HepG2 (cell line): ENCODE data around the gene LSMEM2. TPM values are rescaled to one million over a fixed set of nuclear protein-coding genes. Genes with fewer than 3 reads are reported as not detected.

ENCODE experiments used
- ARNTL ChIP-seq: sonication (generic); formaldehyde crosslinking; IDR thresholded peaks from 2 replicates; pipeline ENCODE4 v1.4.0; 2020; ENCODE audit warnings: mild to moderate bottlenecking, missing genetic modification reagents
- FIP1L1 ChIP-seq: fragments of 200-400 bp; formaldehyde crosslinking; IDR thresholded peaks from 2 replicates; pipeline ENCODE4 v1.6.1; 2018; ENCODE audit warnings: low read depth, mild to moderate bottlenecking, low read length, moderate library complexity, borderline replicate concordance; ENCODE audit not compliant: insufficient read depth
- MTA3 ChIP-seq: sonication (generic); formaldehyde crosslinking; IDR thresholded peaks from 2 replicates; pipeline ENCODE4 v1.4.0; 2020; ENCODE audit warnings: missing genetic modification reagents
- NR2C2 ChIP-seq: sonication (generic); formaldehyde crosslinking; IDR thresholded peaks from 2 replicates; pipeline ENCODE4 v1.4.0; 2020; ENCODE audit warnings: missing genetic modification reagents, mild to moderate bottlenecking, moderate library complexity, borderline replicate concordance
- SMAD9 ChIP-seq: sonication (generic); formaldehyde crosslinking; IDR thresholded peaks from 2 replicates; pipeline ENCODE4 v1.5.1; 2020; ENCODE audit warnings: mild to moderate bottlenecking, missing genetic modification reagents
- SMARCC2 ChIP-seq: fragments of 450-650 bp; IDR thresholded peaks from 2 replicates; pipeline ENCODE4 v1.6.1; 2017; ENCODE audit warnings: antibody characterized with exemption, mild to moderate bottlenecking
- SNRNP70 ChIP-seq: fragments of 200-400 bp; formaldehyde crosslinking; IDR thresholded peaks from 2 replicates; pipeline ENCODE4 v1.6.1; 2017; ENCODE audit warnings: mild to moderate bottlenecking, low read depth, low read length, moderate library complexity
- SP4 ChIP-seq: sonication (generic); formaldehyde crosslinking; IDR thresholded peaks from 2 replicates; pipeline ENCODE4 v1.8.1; 2023; ENCODE audit warnings: mild to moderate bottlenecking, missing genetic modification reagents
- TBL1XR1 ChIP-seq: fragments of 150-350 bp; IDR thresholded peaks from 2 replicates; pipeline ENCODE4 v1.6.1; 2014; ENCODE audit warnings: borderline replicate concordance, low read length; ENCODE audit not compliant: partially characterized antibody
- ZNF577 ChIP-seq: sonication (generic); formaldehyde crosslinking; IDR thresholded peaks from 2 replicates; pipeline ENCODE4 v1.4.0; 2020; ENCODE audit warnings: mild to moderate bottlenecking, low read depth, missing genetic modification reagents, borderline replicate concordance
- ZNF777 ChIP-seq: sonication (generic); formaldehyde crosslinking; IDR thresholded peaks from 2 replicates; pipeline ENCODE4 v1.4.0; 2020; ENCODE audit warnings: missing genetic modification reagents
- ZNF816 ChIP-seq: sonication (generic); formaldehyde crosslinking; IDR thresholded peaks from 2 replicates; pipeline ENCODE4 v1.8.0; 2022; ENCODE audit warnings: missing genetic modification reagents, mild to moderate bottlenecking, borderline replicate concordance
- polyA plus RNA-seq, 8 experiments: library from polyadenylated mRNA; depleted of rRNA in 3 of 8; stranded (reverse) in 7 of 8; unstranded in 1 of 8; fragments of >200 nt; fragmentation: Illumina TruSeq in 4 of 8; extraction: Trizol in 4 of 8; gene quantifications; 2 replicates each; pipeline versions ENCODE4 v1.2.1 to v1.2.3, GENCODE V29; 2011 to 2016; ENCODE audit warnings: low read depth in 4 of 8, missing spikeins in 1 of 8, mixed read lengths in 1 of 8; ENCODE audit not compliant: insufficient read depth in 1 of 8
- total RNA-seq, 5 experiments: library from RNA; depleted of rRNA; stranded (reverse); fragments of >200 nt; fragmentation: Illumina TruSeq; extraction: Trizol; gene quantifications; 2 replicates each; pipeline ENCODE4 v1.2.3, GENCODE V29; 2016; ENCODE audit warnings: low read depth in 1 of 5
- TF ChIP-seq, protein P1 (sequence below): IDR thresholded peaks from 2 replicates; pipeline ENCODE4 v1.6.1; 2016; ENCODE audit warnings: missing biosample characterization, missing genetic modification reagents, low read depth
- TF ChIP-seq, protein P2 (sequence below): sonication (generic); formaldehyde crosslinking; IDR thresholded peaks from 2 replicates; pipeline ENCODE4 v1.4.0; 2020; ENCODE audit warnings: missing genetic modification reagents
- TF ChIP-seq, protein P3 (sequence below): sonication (generic); formaldehyde crosslinking; IDR thresholded peaks from 2 replicates; pipeline ENCODE4 v1.4.0; 2020; ENCODE audit warnings: missing genetic modification reagents
- TF ChIP-seq, protein P4 (sequence below): IDR thresholded peaks from 2 replicates; pipeline ENCODE4 v1.6.1; 2016; ENCODE audit warnings: low read depth, borderline replicate concordance
- TF ChIP-seq, protein P5 (sequence below): IDR thresholded peaks from 2 replicates; pipeline ENCODE4 v1.6.1; 2016; ENCODE audit warnings: low read depth
- TF ChIP-seq, protein P6 (sequence below): sonication (generic); formaldehyde crosslinking; IDR thresholded peaks from 2 replicates; pipeline ENCODE4 v1.5.0; 2020; ENCODE audit warnings: missing genetic modification reagents, mild to moderate bottlenecking, borderline replicate concordance

Gene LSMEM2
- total and polyA plus RNA-seq, 2 of the 13 experiments (the other 11 are each of a cell fraction or from before 2014, with no cell fraction given): 0.07 to 0.41 TPM

DNA sequence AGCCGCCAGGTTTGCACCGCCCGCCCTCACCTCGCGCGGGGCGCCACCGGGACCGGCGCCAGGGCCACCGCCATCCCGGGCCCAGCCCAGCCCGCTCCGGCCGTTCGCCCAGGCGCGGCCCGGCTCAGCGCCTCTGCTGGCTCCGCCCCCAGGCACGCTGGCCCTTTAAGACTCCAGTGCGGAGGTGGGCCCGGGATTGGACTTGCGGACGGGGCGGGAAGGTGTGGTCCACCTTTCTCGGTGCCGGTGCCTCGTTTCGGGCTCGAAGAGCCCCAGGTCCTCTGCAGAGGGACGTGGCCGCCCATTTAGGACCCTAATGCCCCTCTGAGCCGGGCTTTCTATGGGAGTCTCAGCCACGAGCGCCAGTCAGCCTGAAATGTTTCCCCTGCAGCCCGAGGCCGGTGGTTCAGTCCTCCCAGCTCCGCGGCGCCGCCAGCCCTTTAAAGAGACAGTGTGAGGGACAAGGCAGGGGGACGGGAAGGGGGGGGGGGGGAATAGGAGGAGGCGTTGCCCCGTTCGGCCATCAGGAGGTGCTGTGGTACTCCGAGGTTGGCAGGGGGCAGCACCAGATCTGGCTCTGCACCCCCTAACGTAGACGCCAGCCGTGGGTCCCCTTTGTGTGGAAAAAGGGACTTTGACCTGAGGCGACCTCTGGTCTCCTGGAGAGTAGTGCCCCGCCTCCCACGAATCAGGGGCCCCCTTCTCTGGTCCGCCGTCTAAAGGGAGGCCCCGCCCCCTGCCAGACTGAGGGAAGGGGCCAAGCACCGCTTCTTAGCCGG, 42.6 kb downstream of the LSMEM2 start (continued):
- TF ChIP-seq, protein P1, sequence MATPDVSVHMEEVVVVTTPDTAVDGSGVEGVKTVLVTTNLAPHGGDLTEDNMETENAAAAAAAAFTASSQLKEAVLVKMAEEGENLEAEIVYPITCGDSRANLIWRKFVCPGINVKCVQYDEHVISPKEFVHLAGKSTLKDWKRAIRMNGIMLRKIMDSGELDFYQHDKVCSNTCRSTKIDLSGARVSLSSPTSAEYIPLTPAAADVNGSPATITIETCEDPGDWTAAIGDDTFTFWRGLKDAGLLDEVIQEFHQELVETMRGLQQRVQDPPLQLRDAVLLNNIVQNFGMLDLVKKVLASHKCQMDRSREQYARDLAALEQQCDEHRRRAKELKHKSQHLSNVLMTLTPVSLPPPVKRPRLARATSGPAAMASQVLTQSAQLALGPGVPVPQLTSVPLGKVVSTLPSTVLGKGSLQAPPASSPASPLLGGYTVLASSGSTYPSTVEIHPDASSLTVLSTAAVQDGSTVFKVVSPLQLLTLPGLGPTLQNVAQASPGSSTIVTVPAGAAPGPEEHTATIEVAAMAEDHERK: no peak
- no peak for TF ChIP-seq NR2C2 (CRISPR knock-in tag)
- TF ChIP-seq MTA3: no peak
- TF ChIP-seq ZNF816: no peak
- TF ChIP-seq, protein P2, sequence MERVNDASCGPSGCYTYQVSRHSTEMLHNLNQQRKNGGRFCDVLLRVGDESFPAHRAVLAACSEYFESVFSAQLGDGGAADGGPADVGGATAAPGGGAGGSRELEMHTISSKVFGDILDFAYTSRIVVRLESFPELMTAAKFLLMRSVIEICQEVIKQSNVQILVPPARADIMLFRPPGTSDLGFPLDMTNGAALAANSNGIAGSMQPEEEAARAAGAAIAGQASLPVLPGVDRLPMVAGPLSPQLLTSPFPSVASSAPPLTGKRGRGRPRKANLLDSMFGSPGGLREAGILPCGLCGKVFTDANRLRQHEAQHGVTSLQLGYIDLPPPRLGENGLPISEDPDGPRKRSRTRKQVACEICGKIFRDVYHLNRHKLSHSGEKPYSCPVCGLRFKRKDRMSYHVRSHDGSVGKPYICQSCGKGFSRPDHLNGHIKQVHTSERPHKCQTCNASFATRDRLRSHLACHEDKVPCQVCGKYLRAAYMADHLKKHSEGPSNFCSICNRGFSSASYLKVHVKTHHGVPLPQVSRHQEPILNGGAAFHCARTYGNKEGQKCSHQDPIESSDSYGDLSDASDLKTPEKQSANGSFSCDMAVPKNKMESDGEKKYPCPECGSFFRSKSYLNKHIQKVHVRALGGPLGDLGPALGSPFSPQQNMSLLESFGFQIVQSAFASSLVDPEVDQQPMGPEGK (CRISPR knock-in tag): peak; percentile 89
- no peak; the same call in 1 of the 2 replicates for TF ChIP-seq ARNTL (CRISPR knock-in tag)
- TF ChIP-seq ZNF777 (CRISPR knock-in tag): peak; percentile 95
- TF ChIP-seq SMARCC2: peak; percentile 4; the same call in 1 of the 2 replicates
- TF ChIP-seq, protein P3, sequence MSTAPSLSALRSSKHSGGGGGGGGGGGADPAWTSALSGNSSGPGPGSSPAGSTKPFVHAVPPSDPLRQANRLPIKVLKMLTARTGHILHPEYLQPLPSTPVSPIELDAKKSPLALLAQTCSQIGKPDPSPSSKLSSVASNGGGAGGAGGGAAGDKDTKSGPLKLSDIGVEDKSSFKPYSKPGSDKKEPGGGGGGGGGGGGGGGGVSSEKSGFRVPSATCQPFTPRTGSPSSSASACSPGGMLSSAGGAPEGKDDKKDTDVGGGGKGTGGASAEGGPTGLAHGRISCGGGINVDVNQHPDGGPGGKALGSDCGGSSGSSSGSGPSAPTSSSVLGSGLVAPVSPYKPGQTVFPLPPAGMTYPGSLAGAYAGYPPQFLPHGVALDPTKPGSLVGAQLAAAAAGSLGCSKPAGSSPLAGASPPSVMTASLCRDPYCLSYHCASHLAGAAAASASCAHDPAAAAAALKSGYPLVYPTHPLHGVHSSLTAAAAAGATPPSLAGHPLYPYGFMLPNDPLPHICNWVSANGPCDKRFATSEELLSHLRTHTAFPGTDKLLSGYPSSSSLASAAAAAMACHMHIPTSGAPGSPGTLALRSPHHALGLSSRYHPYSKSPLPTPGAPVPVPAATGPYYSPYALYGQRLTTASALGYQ (CRISPR knock-in tag): no peak
- TF ChIP-seq TBL1XR1: peak; percentile 4
- no peak for TF ChIP-seq SMAD9 (CRISPR knock-in tag)
- TF ChIP-seq FIP1L1: no peak
- TF ChIP-seq, protein P4, sequence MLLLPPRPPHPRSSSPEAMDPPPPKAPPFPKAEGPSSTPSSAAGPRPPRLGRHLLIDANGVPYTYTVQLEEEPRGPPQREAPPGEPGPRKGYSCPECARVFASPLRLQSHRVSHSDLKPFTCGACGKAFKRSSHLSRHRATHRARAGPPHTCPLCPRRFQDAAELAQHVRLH: peak; percentile 14; the same call in 1 of the 2 replicates
- TF ChIP-seq SP4: peak; percentile 91
- no peak for TF ChIP-seq ZNF577 (CRISPR knock-in tag)
- TF ChIP-seq, protein P5, sequence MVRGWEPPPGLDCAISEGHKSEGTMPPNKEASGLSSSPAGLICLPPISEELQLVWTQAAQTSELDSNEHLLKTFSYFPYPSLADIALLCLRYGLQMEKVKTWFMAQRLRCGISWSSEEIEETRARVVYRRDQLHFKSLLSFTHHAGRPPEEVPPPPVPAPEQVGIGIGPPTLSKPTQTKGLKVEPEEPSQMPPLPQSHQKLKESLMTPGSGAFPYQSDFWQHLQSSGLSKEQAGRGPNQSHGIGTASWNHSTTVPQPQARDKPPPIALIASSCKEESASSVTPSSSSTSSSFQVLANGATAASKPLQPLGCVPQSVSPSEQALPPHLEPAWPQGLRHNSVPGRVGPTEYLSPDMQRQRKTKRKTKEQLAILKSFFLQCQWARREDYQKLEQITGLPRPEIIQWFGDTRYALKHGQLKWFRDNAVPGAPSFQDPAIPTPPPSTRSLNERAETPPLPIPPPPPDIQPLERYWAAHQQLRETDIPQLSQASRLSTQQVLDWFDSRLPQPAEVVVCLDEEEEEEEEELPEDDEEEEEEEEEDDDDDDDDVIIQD (CRISPR knock-in tag): no peak
- TF ChIP-seq, protein P6, sequence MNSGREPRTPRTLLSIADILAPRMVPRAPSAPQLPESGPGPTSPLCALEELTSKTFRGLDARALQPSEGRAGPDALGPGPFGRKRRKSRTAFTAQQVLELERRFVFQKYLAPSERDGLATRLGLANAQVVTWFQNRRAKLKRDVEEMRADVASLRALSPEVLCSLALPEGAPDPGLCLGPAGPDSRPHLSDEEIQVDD (CRISPR knock-in tag): no peak
- TF ChIP-seq SNRNP70: no peak
